Measurements from ENCODE around the gene EHBP1. TPM values are rescaled to one million over a fixed set of nuclear protein-coding genes. Genes with fewer than 3 reads are reported as not detected.

Gene EHBP1
- total RNA-seq, 4 donors from 2014 or later = 11.1 to 19.0 (median 15.4) TPM

DNA sequence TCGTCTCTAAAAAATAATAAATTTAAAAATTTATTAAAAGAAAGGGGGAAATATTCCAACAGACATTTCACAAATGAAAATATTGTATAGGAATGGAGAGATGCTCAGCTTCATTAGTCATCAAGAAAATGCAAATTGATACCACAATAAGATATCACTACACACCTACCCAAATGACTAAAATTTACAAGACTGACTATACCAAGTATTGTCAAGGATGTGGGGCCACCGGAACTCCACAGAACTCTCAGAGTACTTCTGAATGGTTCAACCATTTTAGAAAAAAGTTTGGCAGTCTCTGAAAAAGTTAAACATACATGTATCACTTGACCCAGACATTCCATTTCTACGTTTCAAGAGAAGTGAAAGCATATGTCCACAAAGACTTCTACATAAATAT is 163.4 kb downstream of the EHBP1 start:
- H3K36me3 ChIP-seq = peaks cover 0 to 13% of the 10 kb centered on the region in 2 donors
- no peaks in the 10 kb centered on the region for H3K4me1 ChIP-seq
- no peak overlapping the region for H3K27ac ChIP-seq
- TF ChIP-seq CTCF (IDR thresholded peaks at IDR 0.05 in 4 of 5, conservative IDR thresholded peaks at IDR 0.05 in 1 of 5) (no peak), POLR2A (IDR thresholded peaks at IDR 0.05) (no peak)
- in situ Hi-C loops (cut with MboI; ENCODE audit: low sequenced_read_pairs in 4 of 4) (no loop called here), intact Hi-C loops (cut with DNase I; ENCODE audit: low total_unique reads) (no loop called here)
- no peaks in the 10 kb centered on the region for H3K27me3 ChIP-seq
- DNase-seq (no peak), ATAC-seq (no peak)
- H3K4me3 ChIP-seq = no peak overlapping the region
- peaks cover 0 to 5% (median 0%) of the 10 kb centered on the region in 3 donors for H3K9me3 ChIP-seq

DNA sequence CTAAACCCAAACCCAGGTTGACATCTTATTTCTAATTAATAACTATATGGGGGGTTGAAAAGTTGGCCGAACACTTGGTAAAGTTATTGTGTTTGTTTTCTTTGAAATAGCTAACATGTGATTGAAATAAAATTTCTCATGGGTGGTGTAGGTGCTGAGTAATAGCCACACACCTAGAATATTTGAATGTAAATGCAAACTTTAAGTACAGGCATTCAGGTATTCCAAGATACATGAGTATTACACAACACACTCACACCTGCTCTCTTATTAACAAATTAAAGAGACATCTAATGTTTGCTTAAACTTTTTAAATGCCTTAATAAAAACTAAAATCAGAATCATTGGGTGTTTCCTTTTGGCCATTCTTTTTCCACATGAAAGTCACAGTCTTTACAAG is 165.5 kb downstream of the EHBP1 start:
- Histone ChIP-seq H3K4me1 (no peaks in the 10 kb centered on the region), H3K27me3 (no peaks in the 10 kb centered on the region), H3K9me3 (peaks cover 0 to 5% (median 0%) of the 10 kb centered on the region in 3 donors), H3K36me3 (peaks cover 0 to 33% of the 10 kb centered on the region in 2 donors), H3K27ac (no peak overlapping the region), H3K4me3 (no peak overlapping the region)
- intact Hi-C loops (cut with DNase I; ENCODE audit: low total_unique reads) = no loop called here
- no peak for TF ChIP-seq CTCF (IDR thresholded peaks at IDR 0.05 in 4 of 5, conservative IDR thresholded peaks at IDR 0.05 in 1 of 5)
- no peak for TF ChIP-seq POLR2A (IDR thresholded peaks at IDR 0.05)
- in situ Hi-C loops (cut with MboI; ENCODE audit: low sequenced_read_pairs in 4 of 4) = no loop called here
- DNase-seq (no peak), ATAC-seq (no peak)

DNA sequence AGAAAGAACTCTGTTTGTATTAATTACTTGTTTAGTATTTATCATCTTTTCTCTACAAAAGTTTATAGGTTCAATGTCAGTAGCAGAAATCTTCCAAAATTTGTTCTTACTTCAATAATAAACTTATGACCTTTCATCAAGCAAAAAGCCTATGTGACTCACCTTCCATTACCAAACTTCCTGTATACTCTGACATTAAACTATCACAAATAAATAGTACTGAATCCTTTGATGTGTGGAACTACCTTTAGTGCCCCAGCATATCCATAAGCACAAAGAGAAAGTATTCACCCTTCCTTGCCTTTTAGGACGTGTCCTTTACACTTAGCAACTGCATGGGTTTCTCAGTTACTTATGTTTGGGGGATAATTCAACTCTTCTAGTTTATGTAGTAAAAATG is 166.0 kb downstream of the EHBP1 start:
- Histone ChIP-seq H3K27me3 (no peaks in the 10 kb centered on the region), H3K9me3 (peaks cover 0 to 5% (median 0%) of the 10 kb centered on the region in 3 donors), H3K27ac (no peak overlapping the region), H3K36me3 (peaks cover 0 to 38% of the 10 kb centered on the region in 2 donors), H3K4me1 (no peaks in the 10 kb centered on the region), H3K4me3 (no peak overlapping the region)
- intact Hi-C loops (cut with DNase I; ENCODE audit: low total_unique reads) = no loop called here
- ATAC-seq = no peak
- DNase-seq = no peak
- in situ Hi-C loops (cut with MboI; ENCODE audit: low sequenced_read_pairs in 4 of 4) = no loop called here
- TF ChIP-seq CTCF (IDR thresholded peaks at IDR 0.05 in 4 of 5, conservative IDR thresholded peaks at IDR 0.05 in 1 of 5) (no peak), POLR2A (IDR thresholded peaks at IDR 0.05) (no peak)

DNA sequence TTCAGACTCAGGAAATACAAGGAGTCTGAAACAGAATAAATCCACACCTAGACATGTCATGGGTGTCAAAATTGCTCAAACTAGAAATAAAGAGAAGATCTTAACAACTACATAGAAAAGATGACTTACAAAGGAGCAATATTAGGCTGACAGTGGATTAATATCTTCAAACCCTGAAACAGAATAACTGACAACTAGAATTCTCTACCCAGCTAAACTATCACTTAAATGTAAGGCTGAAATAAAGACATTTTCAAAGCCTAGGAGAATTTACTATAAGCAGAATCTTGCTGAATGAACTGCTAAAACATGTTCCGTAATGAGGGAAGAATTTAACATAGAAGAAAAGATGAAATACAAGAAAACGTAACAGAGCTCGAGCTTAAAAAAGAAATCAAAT is 168.1 kb downstream of the EHBP1 start:
- Histone ChIP-seq H3K27ac (no peak overlapping the region), H3K4me3 (no peak overlapping the region), H3K36me3 (peaks cover 0 to 55% of the 10 kb centered on the region in 2 donors), H3K9me3 (peaks cover 0 to 5% (median 0%) of the 10 kb centered on the region in 3 donors), H3K27me3 (no peaks in the 10 kb centered on the region), H3K4me1 (no peaks in the 10 kb centered on the region)
- intact Hi-C loops (cut with DNase I; ENCODE audit: low total_unique reads) = no loop called here
- ATAC-seq (no peak), DNase-seq (no peak)
- in situ Hi-C loops (cut with MboI; ENCODE audit: low sequenced_read_pairs in 4 of 4) = no loop called here
- TF ChIP-seq POLR2A (IDR thresholded peaks at IDR 0.05) (no peak), CTCF (IDR thresholded peaks at IDR 0.05 in 4 of 5, conservative IDR thresholded peaks at IDR 0.05 in 1 of 5) (no peak)

DNA sequence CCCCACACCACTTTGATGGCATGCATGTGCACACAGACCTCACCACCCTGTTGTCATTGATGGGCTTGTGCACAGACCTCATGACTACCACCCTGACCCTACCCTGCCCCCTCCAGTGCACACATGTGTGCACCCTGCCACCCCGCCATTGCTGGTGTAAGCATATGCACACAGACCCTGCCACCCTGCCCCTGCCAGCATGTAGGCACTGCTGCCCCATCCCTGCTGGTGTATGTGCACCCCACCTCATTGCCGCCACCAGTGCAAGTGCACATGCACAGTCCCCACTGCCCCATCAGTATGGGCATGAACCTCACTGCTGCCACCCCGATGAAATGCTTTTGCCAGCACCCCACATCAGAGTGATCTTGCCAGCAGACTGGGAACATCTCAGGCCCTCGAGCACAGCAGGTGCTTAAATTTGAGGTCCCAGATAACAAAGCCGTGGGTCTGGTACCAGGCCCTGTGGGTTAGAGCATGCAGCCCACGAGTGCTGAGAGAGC is 169.4 kb downstream of the EHBP1 start:
- no peak for ATAC-seq
- H3K4me1 ChIP-seq = no peaks in the 10 kb centered on the region
- no peaks in the 10 kb centered on the region for H3K27me3 ChIP-seq
- no peak for DNase-seq
- in situ Hi-C loops (cut with MboI; ENCODE audit: low sequenced_read_pairs in 4 of 4) (no loop called here), intact Hi-C loops (cut with DNase I; ENCODE audit: low total_unique reads) (no loop called here)
- H3K9me3 ChIP-seq = peaks cover 0 to 5% (median 0%) of the 10 kb centered on the region in 3 donors
- TF ChIP-seq CTCF (IDR thresholded peaks at IDR 0.05 in 4 of 5, conservative IDR thresholded peaks at IDR 0.05 in 1 of 5) = no peak
- TF ChIP-seq POLR2A (IDR thresholded peaks at IDR 0.05) = no peak
- H3K27ac ChIP-seq = no peak overlapping the region
- peaks cover 0 to 57% of the 10 kb centered on the region in 2 donors for H3K36me3 ChIP-seq
- H3K4me3 ChIP-seq = no peak overlapping the region

Data from gastrocnemius medialis (tissue), 4 donors.